Caco-2 (cell line): ENCODE results near the gene SCARB2. TPM values are rescaled to one million over a fixed set of nuclear protein-coding genes. Genes with fewer than 3 reads are reported as not detected.

Experiments
- BruUV-seq: library from RNA; stranded (reverse); fragments of 400-500 nt; replicated peaks from 2 replicates; lab custom pipeline; 2021; lab: Mats Ljungman, UMichigan
- CTCF ChIA-PET: fragments of 300-600 bp; sonication (Branson Sonifier 250); formaldehyde crosslinking; loops from one replicate; lab custom pipeline; 2022; ENCODE audit warnings: antibody characterized with exemption; lab: Charles Lee
- POLR2A ChIA-PET: fragments of 300-600 bp; sonication (Branson Sonifier 250); formaldehyde crosslinking; loops from one replicate; lab custom pipeline; 2022; ENCODE audit warnings: antibody characterized with exemption; lab: Charles Lee
- DNase-seq, 2 experiments: peaks; one replicate each; pipeline versions ENCODE4 v3.0.0 to v3.0.0-alpha.2; 2020 to 2022
- H3K27me3 ChIP-seq: replicated peaks from 2 replicates; pipeline ENCODE4 v1.6.0; 2011; ENCODE audit warnings: low read length; ENCODE audit not compliant: control insufficient read depth, insufficient read depth
- H3K36me3 ChIP-seq: 2 replicates; pipeline ENCODE4 v1.5.1; 2011; ENCODE audit warnings: low read length; ENCODE audit not compliant: control insufficient read depth, insufficient read depth
- H3K4me1 ChIP-seq: fragments of 250-450 bp; sonication (Bioruptor Pico); 2 replicates; pipeline ENCODE4 v1.5.1; 2020; ENCODE audit warnings: mild to moderate bottlenecking
- H3K4me3 ChIP-seq: 2 replicates; pipeline ENCODE4 v1.5.1; 2011; ENCODE audit warnings: low read depth, mild to moderate bottlenecking, control low read depth, low read length
- H3K9me3 ChIP-seq: fragments of 250-450 bp; sonication (Bioruptor Pico); 2 replicates; pipeline ENCODE4 v1.5.1; 2020; ENCODE audit warnings: mild to moderate bottlenecking, moderate library complexity
- H3K27ac Mint-ChIP-seq: one replicate; pipeline ENCODE4 v1.8.0; 2022; ENCODE audit warnings: mixed read lengths; ENCODE audit not compliant: unreplicated experiment
- H3K27me3 Mint-ChIP-seq: one replicate; pipeline ENCODE4 v1.8.0; 2022; ENCODE audit warnings: mixed read lengths; ENCODE audit not compliant: insufficient read depth, unreplicated experiment
- H3K36me3 Mint-ChIP-seq: one replicate; pipeline ENCODE4 v1.8.0; 2022; ENCODE audit warnings: mild to moderate bottlenecking, mixed read lengths; ENCODE audit not compliant: insufficient read depth, unreplicated experiment
- H3K4me1 Mint-ChIP-seq: one replicate; pipeline ENCODE4 v1.8.0; 2022; ENCODE audit warnings: low read depth, mixed read lengths; ENCODE audit not compliant: unreplicated experiment
- H3K4me3 Mint-ChIP-seq: one replicate; pipeline ENCODE4 v1.8.0; 2022; ENCODE audit warnings: mild to moderate bottlenecking, moderate library complexity, mixed read lengths; ENCODE audit not compliant: unreplicated experiment
- H3K9me3 Mint-ChIP-seq: one replicate; pipeline ENCODE4 v1.8.0; 2022; ENCODE audit warnings: mixed read lengths; ENCODE audit not compliant: unreplicated experiment
- intact Hi-C: fragments of 100-400 bp; cut with micrococcal nuclease; formaldehyde crosslinking; loops from one replicate; pipeline ENCODE4 v1.10.0; 2022; ENCODE audit not compliant: unreplicated experiment
- total RNA-seq: library from RNA; stranded (reverse); gene quantifications from 2 replicates; pipeline ENCODE4 v1.2.3, GENCODE V29; 2022
- TF ChIP-seq, protein P1 (sequence below), 2 experiments: fragments of 200-600 bp in 1 of 2; IDR thresholded peaks; 1 replicate in 1 of 2; 2 replicates in 1 of 2; pipeline versions ENCODE4 v1.5.1 to v1.8.0; 2011 to 2022; ENCODE audit warnings: antibody characterized with exemption in 1 of 2, control low read depth in 1 of 2, inconsistent platforms in 1 of 2, low read depth in 1 of 2, low read length in 1 of 2, mild to moderate bottlenecking in 1 of 2, moderate library complexity in 1 of 2; ENCODE audit not compliant: insufficient read depth in 1 of 2, severe bottlenecking in 1 of 2, unreplicated experiment in 1 of 2

SCARB2 gene
- total RNA-seq, 1 experiment from 2014 or later: 150 TPM

DNA sequence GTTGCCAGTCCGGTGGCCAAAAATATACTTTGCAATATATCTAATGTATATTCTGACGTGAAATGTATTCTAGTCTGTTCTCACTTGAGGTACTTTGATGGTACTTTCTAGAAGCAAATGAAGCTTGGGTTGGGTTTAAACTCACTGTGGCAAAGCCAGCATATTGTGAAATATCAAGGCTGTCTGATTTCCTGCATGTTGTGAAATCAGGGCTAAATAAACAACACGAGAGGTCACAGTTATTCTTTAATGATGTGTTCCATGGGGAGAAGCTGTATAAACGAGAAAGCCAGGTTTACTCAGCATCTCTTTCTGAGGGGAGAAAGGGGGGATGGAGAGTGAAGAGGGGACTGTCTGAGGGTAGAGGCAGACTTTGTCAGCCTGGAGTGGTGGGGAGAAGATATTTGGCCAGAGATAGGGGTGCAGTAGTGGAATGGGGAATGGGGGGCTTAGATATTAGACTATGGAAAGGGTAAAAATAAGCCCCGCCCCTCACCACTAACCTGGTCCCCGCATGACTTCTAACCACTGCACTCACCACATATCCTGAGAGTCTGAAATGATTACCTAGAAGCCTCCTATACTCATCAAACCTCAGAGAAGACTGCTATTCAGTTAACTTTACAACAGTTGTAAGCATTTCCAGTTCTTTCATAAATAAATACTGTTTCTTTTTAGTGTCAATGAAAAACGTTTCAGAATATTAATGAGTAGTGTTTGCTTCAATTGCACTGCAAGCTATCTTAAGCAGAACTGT is 5.9 kb upstream of the SCARB2 start:
- peak overlapping the region; percentile 77 for H3K27ac Mint-ChIP-seq
- Histone ChIP-seq H3K9me3 (no peaks in the 10 kb centered on the region), H3K27me3 (no peaks in the 10 kb centered on the region), H3K4me3 (no peak overlapping the region), H3K4me1 (peaks cover 56% of the 10 kb centered on the region), H3K36me3 (no peaks in the 10 kb centered on the region)
- peak overlapping the region; percentile 51 for H3K4me3 Mint-ChIP-seq
- DNase-seq: peak in 1 of 2 experiments; percentile 21
- no peaks in the 10 kb centered on the region for H3K27me3 Mint-ChIP-seq
- BruUV-seq: no TSS peak
- CTCF ChIA-PET: interaction anchor here (0.8 kb wide), 1 partner anchor 158 kb away, joined by 3 read pairs; no protein-coding TSS in a partner anchor
- POLR2A ChIA-PET: no interaction called here
- no peaks in the 10 kb centered on the region for H3K9me3 Mint-ChIP-seq
- H3K36me3 Mint-ChIP-seq: peaks cover 7% of the 10 kb centered on the region
- intact Hi-C loops: loop anchor here (10.0 kb wide), 1 partner anchor 85 kb away; the partner anchor contains the start of gene STBD1
- peaks cover 46% of the 10 kb centered on the region for H3K4me1 Mint-ChIP-seq
- TF ChIP-seq, protein P1, sequence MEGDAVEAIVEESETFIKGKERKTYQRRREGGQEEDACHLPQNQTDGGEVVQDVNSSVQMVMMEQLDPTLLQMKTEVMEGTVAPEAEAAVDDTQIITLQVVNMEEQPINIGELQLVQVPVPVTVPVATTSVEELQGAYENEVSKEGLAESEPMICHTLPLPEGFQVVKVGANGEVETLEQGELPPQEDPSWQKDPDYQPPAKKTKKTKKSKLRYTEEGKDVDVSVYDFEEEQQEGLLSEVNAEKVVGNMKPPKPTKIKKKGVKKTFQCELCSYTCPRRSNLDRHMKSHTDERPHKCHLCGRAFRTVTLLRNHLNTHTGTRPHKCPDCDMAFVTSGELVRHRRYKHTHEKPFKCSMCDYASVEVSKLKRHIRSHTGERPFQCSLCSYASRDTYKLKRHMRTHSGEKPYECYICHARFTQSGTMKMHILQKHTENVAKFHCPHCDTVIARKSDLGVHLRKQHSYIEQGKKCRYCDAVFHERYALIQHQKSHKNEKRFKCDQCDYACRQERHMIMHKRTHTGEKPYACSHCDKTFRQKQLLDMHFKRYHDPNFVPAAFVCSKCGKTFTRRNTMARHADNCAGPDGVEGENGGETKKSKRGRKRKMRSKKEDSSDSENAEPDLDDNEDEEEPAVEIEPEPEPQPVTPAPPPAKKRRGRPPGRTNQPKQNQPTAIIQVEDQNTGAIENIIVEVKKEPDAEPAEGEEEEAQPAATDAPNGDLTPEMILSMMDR (IDR thresholded peaks at IDR 0.05; ENCODE audit: insufficient read depth in 1 of 2, low read depth in 1 of 2, low read length in 1 of 2, severe bottlenecking in 1 of 2, unreplicated experiment in 1 of 2): no peak

DNA sequence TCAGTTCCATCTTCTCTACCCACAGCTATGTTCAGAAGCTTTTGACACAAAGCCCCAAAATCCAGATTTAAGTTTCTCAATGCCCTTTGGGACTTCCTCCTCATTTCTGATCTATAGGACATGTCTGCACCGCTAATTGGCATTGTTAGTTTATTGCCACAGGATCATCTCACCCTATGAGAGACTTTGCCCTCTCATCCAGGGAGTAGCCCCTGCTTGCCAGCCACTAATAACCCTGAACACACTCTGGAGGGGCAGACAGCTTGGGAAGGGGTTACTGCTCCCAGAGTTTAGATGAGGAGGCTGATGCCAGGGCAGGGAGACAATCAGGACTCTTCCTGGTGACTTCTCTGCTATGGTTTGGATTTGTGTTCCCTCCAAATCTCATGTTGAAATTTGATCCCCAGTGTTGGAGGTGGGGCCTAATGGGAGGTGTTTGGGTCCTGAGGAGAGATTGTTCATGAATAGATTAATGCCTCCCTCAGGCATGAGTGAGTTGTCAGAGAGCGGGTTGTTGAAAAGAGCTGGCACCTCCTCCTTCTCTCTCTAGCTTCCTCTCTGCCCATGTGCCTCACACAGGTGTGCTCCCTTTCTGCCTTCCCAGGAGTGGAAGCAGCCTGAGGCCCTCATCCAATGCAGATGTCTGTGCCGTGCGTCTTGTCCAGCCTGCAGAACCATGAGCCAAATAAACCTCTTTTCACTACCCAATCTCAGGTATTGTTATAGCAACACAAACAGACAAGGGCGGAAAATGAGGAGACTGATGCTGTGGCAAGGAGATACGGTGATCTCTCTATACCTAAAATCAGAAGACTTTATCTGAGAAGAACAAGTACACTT is 3.6 kb upstream of the SCARB2 start:
- ChIA-PET POLR2A (no interaction called here), CTCF (no interaction called here)
- Mint-ChIP-seq H3K27ac (no peak overlapping the region), H3K36me3 (peaks cover 7% of the 10 kb centered on the region), H3K4me3 (no peak overlapping the region), H3K4me1 (peaks cover 56% of the 10 kb centered on the region), H3K9me3 (no peaks in the 10 kb centered on the region), H3K27me3 (no peaks in the 10 kb centered on the region)
- DNase-seq: no peak
- Histone ChIP-seq H3K9me3 (no peaks in the 10 kb centered on the region), H3K4me1 (peaks cover 50% of the 10 kb centered on the region), H3K4me3 (no peak overlapping the region), H3K36me3 (no peaks in the 10 kb centered on the region), H3K27me3 (no peaks in the 10 kb centered on the region)
- TF ChIP-seq, protein P1 (IDR thresholded peaks at IDR 0.05; ENCODE audit: insufficient read depth in 1 of 2, low read depth in 1 of 2, low read length in 1 of 2, severe bottlenecking in 1 of 2, unreplicated experiment in 1 of 2): no peak
- BruUV-seq: no TSS peak
- intact Hi-C loops: loop anchor here (10.0 kb wide), 1 partner anchor 88 kb away; the partner anchor contains the start of gene STBD1

DNA sequence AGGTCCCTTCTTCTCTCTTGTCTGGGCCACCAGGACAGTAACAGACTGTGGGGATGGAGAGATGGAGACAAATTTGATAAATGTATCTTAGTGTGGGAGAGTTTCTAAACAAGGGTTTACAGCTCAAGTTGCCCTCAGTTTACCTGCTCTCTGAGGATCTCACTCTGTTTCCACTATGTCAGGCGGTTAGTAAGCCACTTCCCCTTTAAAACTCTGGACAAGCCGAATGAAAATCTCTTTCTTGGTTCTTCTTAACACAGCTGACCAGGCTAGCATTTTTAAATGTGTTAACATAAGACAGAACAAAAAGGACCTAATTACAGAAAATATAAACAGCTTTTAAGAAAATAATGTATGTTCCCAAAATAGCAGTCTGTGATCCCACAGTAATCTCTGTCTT is 2.9 kb upstream of the SCARB2 start:
- no peaks in the 10 kb centered on the region for H3K27me3 ChIP-seq
- Mint-ChIP-seq H3K4me3 (no peak overlapping the region), H3K36me3 (peaks cover 9% of the 10 kb centered on the region), H3K27me3 (no peaks in the 10 kb centered on the region), H3K9me3 (no peaks in the 10 kb centered on the region), H3K4me1 (peaks cover 61% of the 10 kb centered on the region), H3K27ac (peak overlapping the region; percentile 72)
- no TSS peak for BruUV-seq
- H3K4me1 ChIP-seq: peaks cover 57% of the 10 kb centered on the region
- no peaks in the 10 kb centered on the region for H3K36me3 ChIP-seq
- no peak overlapping the region for H3K4me3 ChIP-seq
- TF ChIP-seq, protein P1 (IDR thresholded peaks at IDR 0.05; ENCODE audit: insufficient read depth in 1 of 2, low read depth in 1 of 2, low read length in 1 of 2, severe bottlenecking in 1 of 2, unreplicated experiment in 1 of 2): no peak
- no peak for DNase-seq
- H3K9me3 ChIP-seq: no peaks in the 10 kb centered on the region
- intact Hi-C loops: loop anchor here (10.0 kb wide), 1 partner anchor 88 kb away; the partner anchor contains the start of gene STBD1
- ChIA-PET CTCF (no interaction called here), POLR2A (no interaction called here)
